HEK293 (cell line): ENCODE data around the gene CPAMD8.

Experiments used
- ZNF830 ChIP-seq: fragments of 450-650 bp; IDR thresholded peaks from 2 replicates; pipeline ENCODE4 v1.5.0; 2018; ENCODE audit warnings: missing biosample characterization, missing genetic modification characterization, low read depth, mild to moderate bottlenecking, moderate library complexity
- TF ChIP-seq, protein P1 (sequence below): fragments of 450-650 bp; formaldehyde crosslinking; IDR thresholded peaks from 2 replicates; pipeline ENCODE4 v1.5.1; 2016; ENCODE audit warnings: missing biosample characterization, missing genetic modification characterization

DNA sequence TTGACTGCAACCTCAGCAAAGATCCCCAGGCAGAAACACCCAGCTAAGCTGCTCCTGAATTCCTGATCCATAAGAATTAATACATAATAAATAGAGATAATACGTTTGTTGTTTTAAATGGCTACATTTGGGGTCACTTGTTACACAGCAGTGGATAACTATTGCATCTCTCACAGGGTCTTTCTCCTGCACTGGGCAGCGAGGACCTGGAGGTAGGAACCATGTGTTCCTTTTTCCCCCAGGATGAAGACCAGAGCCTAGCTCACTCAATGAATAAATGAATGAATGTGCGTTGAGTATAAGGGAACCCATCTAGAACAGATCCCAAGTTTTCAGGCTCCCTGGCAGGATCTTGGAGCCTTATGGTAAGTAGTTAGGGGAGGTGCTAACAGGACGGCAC is 107.1 kb downstream of the CPAMD8 start:
- TF ChIP-seq ZNF830 (tag by site-specific recombination) = no peak
- TF ChIP-seq, protein P1, sequence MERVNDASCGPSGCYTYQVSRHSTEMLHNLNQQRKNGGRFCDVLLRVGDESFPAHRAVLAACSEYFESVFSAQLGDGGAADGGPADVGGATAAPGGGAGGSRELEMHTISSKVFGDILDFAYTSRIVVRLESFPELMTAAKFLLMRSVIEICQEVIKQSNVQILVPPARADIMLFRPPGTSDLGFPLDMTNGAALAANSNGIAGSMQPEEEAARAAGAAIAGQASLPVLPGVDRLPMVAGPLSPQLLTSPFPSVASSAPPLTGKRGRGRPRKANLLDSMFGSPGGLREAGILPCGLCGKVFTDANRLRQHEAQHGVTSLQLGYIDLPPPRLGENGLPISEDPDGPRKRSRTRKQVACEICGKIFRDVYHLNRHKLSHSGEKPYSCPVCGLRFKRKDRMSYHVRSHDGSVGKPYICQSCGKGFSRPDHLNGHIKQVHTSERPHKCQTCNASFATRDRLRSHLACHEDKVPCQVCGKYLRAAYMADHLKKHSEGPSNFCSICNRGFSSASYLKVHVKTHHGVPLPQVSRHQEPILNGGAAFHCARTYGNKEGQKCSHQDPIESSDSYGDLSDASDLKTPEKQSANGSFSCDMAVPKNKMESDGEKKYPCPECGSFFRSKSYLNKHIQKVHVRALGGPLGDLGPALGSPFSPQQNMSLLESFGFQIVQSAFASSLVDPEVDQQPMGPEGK (tag by site-specific recombination) = no peak
